ENCODE data around the gene ETV4.

- TF ChIP-seq CTCF (IDR thresholded peaks at IDR 0.05; ENCODE audit: insufficient read depth, low read length, poor library complexity, severe bottlenecking) (no peak), EZH2phosphoT487 (conservative IDR thresholded peaks at IDR 0.05; ENCODE audit: low read length) (no peak)
These were observed 28.9 kb upstream of the ETV4 start for GRCh38 chr17:43574896-43575525.

Data from SU-DHL-6 (cell line).